C4-2B (cell line): ENCODE data around the gene OTOG.
A peak's percentile ranks its signal among the peaks of the same experiment; 100 is the strongest.

Source experiments
- H3K27ac ChIP-seq: fragments of 450-650 bp; 2 replicates; pipeline ENCODE4 v1.5.1; 2017
- CTCF ChIP-seq: fragments of 450-650 bp; conservative IDR thresholded peaks from 2 replicates; pipeline ENCODE4 v1.5.1; 2017; ENCODE audit warnings: mild to moderate bottlenecking
- ZFX ChIP-seq: fragments of 450-650 bp; IDR thresholded peaks from 2 replicates; pipeline ENCODE4 v1.6.1; 2017

Gene OTOG

DNA sequence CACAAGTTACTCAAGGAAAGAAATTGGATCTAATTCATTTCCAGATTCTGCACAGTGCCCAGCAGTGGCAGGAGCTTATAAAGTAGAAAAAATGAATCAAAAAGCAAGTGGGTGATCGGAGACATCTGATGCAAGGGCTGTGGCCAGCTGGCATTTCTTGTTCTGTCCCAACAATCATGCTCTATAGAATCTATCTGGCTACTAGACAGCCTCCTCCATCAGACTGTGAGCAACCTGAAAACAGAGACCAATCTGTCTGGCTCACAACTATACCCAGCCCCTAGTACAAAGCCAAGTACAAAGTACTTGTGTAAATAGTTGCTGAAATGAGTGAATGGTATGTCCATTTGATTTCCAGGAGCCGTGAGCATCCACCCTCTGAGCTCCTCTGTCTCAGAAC is 14.3 kb upstream of the OTOG start:
- no peak for TF ChIP-seq ZFX
- TF ChIP-seq CTCF, result no peak
- no peak overlapping the region for H3K27ac ChIP-seq

DNA sequence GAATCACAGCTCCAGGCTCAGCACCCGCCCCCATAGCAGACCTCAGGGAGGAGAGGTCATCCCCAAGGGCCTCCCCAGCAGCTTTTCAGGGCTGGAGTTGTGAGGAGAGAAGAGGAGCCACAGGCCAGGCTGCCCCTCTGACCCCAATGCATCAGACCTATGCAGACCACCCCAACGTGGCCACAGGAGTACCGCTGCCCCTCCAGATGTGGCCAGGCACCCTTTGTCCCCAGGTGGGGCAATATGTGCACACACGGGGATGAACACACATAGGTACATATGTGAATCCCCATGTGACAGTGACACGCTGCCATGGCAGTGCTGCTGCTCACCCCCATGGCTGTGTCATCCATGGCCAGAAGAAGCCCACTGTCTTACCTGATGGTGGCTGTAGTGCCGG is 13.7 kb upstream of the OTOG start:
- no peak overlapping the region for H3K27ac ChIP-seq
- TF ChIP-seq CTCF (no peak), ZFX (no peak)

DNA sequence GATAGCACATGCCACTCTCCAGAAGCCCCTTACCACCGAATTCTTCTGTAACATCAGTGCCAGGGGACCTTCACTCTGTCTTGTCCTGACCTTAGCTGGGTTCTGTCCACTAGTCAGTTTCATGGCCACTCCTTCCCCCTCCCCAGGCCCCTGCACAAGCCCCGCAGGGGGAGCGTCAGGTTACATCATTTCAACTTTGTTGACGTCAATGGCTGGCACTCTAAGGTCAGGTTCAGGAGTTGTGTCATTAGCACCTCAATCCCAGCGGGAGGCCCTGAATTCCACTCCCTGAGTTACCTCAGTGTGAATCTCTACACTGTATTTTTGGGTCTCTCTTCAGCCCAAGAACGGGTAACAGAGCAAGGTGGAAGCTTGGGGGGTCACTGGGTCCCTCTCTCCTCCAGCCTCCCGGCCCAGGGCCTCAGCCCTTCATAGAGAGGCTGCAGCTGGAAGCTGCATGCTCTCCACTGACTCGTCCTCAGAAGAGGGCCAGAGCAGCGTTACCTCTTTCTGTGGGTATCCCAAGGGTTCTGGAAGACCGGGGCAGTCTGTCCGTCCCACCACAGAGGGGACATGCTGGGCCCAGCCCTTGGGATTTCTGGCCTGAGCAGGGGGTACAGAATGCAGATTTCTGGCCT is 13.2 kb upstream of the OTOG start:
- no peak overlapping the region for H3K27ac ChIP-seq
- TF ChIP-seq ZFX, result no peak
- no peak for TF ChIP-seq CTCF

- TF ChIP-seq CTCF (no peak), ZFX (0 out of 2 replicates have a peak, but pooled peaks have one; percentile 9)
- no peak overlapping the region for H3K27ac ChIP-seq
These were observed 11.6 kb upstream of the OTOG start for GRCh38 chr11:17535488-17535887.

DNA sequence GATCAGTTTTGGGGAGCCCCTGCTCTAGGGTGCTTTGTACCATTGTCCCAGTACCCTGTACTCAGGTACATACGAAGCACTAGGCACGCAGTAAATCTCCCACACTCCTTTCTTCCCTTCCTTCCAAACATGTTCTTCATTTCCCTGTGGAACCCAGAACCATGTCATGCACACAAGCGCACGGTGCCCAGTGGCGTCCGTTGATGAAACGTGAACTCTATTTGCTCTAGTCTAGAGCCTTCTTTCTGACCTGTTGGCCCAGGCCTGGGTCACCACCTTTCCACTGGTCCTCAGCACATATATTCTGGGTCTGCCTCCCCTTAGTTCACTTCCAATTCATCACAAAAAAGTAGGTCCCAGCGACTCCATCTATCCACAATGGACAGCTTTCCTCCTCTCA is 9.8 kb upstream of the OTOG start:
- no peak overlapping the region for H3K27ac ChIP-seq
- TF ChIP-seq ZFX (no peak), CTCF (no peak)

- TF ChIP-seq CTCF, result no peak
- TF ChIP-seq ZFX, result no peak
- H3K27ac ChIP-seq, result no peak overlapping the region
These were observed 9.0 kb upstream of the OTOG start for GRCh38 chr11:17538054-17538453.

DNA sequence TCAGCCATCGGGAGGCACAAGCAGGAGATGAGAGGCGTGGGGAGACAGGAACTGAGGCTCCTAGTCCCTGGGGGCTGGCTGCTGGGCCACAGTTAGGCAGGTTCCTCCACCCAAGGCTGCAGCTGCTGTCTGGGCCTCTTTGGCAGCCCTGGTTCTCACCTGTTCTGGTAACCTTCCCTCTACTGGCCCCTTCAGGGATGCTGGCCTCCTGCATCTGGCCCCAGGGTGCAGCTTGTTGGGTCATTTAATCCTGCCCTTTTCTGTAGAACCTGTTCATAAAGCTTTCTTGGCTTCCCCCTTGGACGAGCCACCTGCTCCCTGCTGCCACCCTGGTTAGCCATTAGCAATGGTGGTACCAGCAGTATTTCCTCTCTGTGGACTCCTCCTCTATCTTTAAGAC is 8.3 kb upstream of the OTOG start:
- TF ChIP-seq CTCF, result no peak
- no peak for TF ChIP-seq ZFX
- no peak overlapping the region for H3K27ac ChIP-seq
